Measurements from ENCODE around the gene SBK2.
"Not testable (repeated sequence)": the region's sequence is repeated elsewhere in the genome, so short reads cannot be mapped to it uniquely, and the experiment has no call there.

SBK2 gene

DNA sequence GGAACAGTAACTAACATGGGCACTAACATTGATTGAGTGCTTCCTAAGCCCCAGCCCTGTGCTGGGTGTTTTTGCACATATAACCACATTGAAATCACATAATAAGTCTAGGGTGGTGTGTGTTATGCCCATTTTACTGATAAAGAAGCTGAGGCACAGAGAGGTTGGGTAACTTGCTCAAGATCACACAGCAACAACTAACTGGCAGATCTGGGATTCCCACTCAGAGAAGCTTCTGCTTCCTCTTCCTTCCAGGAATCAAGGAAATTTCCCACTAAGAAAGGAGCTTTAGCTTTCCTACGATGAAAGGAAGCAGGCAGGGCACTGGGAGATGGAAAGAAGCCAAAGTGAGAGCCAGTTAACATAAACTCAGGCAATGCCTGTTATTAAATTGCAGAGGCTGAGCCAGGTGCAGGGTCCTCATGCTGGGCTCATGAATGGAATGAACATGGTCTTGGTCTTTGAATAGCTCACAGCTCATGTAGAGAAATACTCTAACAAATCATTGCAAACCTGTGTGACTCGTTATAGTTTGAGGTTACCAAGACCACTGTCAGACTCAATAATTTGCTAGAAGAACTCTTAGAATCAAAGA, 38.6 kb downstream of the SBK2 start:
- no peak for DNase-seq

DNA sequence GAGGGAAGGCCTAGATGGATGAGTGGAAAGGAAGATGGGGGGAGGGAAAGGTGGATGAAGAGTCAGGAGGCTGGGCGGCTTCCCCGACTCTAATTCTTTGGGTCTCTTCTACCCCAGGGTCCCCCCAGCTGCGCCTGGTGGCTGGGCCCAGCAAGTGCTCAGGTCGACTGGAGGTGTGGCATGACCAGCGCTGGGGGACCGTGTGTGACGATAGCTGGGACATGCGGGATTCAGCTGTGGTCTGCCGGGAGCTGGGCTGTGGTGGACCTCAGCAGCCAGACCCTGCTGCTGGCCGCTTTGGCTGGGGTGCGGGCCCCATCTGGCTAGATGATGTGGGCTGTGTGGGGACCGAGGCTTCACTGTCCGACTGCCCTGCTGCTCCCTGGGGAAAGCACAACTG, 39.2 kb downstream of the SBK2 start:
- DNase-seq: no peak

- DNase-seq: not testable (repeated sequence)
Measured at GRCh38 chr19:55496820-55497219, 40.1 kb downstream of the SBK2 start.

DNA sequence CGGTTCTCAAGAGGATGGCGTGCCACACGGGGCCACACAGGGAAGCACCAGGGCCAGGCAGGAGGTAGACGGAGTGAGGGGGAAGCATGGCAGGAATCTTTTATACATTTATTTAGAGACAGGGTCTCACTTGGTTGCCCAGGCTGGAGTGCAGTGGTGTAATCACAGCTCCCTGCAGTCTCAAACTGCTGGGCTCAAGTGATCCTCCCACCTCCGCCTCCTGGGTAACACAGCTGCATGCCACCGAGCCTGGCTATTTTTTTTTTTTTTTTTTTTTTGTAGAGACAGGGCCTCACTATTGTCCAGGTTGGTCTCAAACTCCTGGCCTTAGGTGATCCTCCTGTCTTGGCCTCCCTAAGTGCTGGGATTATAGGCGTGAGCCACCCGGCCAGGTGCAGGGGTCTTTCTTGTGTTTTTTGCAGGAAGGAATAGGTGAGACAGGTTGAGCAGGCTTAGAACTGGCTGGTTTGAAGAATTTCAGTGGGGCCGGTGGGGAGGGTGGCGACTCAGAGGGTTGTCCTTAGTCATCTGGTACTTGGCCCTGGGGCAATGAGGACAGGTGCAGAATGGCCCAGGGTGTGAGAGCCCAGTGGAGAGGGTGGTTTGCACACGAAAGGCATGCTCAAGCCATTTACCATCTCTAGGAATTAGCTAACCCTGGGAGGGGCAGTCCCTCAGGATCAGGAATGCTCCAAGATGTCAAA, 41.1 kb downstream of the SBK2 start:
- no peak for DNase-seq

DNA sequence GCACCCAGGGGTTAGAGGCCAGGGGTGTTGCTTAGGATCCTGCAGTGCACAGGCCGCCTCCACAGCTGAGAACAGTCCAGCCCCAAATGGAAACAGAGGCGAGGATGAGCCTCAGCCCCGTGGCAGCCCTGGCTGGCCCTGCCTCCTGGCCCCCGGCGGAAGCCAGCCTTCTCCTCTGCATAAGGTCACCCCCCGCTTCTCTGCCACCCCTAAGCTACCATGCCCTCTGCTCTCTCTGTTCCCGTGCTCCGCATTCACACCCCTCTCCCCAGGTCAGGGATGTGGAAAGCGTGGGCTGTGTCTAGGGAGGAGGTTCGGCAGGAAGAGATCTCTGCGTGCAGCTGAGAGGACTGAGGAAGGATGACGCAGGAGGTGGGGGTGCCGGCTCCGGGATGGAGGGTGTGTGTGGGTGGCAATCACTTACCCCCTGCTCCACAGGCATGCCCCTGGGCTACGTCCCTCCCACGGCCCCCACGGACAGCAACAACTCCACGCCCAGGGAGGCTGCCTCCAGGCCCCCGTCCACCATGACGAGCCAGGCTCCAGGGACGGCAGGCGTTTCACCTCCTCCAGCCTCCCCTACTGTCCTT, 42.7 kb downstream of the SBK2 start:
- no peak for DNase-seq

DNA sequence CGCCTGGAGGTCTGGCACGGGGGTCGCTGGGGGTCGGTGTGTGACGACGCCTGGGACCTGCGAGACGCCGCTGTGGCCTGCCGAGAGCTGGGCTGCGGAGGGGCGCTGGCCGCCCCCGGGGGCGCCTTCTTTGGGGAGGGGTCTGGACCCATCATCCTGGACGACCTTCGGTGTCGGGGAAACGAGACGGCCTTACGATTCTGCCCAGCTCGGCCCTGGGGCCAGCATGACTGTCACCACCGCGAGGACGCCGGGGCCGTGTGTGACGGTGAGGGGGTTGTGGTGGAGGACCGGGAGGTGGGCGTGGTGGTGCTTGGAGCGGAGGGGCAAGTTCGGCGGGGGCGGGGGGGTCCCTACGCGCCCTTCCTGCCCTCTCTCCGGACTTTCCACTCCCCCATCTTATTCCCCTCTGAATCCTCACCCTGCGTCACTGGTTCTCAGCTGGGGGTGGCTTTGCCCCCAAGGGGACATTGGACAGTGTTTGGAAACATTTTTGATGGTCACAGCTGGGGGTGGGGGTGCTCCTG, 43.2 kb downstream of the SBK2 start:
- DNase-seq: no peak

DNA sequence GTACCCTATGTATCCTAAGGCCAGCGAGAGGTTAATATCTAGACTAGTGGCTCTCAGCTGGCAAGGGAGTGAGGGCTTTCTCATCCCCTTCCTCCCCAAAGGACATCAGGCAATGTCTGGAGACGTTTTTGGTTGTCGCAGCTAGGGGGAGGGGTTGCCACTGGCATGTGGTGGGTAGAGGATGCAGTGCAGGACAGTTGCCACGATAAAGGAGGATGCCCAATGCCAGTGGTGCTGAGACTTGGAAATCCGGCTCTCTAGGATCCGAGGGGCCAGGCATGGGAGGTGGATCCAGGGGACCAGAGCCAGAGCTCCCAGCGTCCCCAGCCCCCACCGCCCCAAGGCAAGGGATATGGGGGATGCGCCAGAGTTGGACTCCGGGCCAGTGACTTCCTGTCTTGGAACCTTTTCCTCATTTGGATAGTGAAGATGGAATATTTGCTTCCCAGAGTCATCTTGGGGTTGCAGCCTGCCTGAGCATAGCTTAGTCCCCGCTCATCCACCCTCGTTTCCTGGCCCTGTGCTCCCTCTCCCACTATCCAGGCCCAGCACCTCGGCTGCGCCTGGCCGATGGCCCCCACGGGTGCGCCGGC, 43.8 kb downstream of the SBK2 start:
- DNase-seq: no peak

DNA sequence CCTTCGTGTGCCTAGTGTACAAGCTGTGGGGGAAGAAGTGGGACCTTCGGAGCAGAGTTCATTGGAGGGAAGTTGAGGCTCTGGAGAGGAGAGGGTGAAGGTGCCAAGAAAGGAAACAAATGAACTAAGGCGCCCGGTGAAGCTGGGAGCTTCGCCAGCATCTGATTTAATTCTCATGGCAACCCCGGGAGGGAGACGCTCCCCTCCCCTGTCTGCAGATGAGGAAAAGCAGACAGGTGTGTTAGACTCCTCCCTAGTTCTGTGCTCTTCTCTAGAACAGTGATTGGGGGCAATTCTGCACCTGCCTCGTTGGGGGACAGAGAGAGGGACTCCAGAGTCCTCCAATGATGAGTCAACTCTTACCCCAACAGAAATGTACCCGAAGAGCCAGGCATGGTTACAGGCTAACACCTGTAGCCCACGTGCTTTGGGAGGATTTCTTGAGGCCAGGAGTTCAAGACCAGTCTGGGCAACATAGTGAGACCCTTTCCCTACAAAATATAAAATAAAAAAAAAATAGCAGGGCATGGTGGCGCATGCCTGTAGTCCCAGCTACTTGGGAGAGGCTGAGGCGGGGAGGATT, 44.5 kb downstream of the SBK2 start:
- no peak for DNase-seq

DNA sequence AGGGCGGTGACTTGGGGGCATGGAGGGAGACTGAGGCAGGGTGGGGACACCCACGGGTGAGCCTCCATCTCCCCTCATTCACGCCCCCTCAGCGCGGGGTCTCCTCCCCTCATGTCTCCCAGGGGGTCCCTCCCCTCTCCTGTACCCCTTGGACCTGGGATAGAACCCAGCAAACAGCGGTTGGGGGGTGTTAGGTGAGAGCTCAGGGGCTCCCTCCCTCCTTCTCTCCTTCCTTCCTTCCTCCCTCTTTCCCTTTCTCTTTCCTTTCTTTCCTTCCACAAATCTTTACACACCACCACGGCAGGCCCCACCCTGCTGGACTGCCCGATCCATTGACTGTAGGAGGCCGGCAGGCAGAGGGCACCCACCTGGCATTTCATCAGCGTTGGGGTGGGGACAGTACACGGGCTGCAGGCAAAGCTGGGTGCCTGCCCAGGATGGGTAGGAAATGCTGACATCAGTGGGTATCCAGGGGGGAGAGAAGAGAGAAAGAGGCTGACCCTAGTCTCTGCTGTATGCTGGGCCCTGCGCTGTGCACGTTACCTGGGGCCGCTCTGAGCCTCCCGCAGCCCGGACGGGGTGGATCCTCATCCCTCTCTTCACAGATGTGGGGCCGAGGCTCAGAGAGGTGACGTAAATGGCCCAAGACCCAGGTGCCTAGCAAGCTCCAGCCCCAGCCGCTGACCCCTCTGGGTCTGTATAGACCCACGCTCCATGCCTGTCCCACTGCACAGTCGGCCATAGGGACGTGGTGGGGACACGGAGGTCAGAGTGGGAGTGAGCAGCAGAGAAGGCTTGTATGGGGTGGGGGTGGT, 45.2 kb downstream of the SBK2 start:
- no peak for DNase-seq

DNA sequence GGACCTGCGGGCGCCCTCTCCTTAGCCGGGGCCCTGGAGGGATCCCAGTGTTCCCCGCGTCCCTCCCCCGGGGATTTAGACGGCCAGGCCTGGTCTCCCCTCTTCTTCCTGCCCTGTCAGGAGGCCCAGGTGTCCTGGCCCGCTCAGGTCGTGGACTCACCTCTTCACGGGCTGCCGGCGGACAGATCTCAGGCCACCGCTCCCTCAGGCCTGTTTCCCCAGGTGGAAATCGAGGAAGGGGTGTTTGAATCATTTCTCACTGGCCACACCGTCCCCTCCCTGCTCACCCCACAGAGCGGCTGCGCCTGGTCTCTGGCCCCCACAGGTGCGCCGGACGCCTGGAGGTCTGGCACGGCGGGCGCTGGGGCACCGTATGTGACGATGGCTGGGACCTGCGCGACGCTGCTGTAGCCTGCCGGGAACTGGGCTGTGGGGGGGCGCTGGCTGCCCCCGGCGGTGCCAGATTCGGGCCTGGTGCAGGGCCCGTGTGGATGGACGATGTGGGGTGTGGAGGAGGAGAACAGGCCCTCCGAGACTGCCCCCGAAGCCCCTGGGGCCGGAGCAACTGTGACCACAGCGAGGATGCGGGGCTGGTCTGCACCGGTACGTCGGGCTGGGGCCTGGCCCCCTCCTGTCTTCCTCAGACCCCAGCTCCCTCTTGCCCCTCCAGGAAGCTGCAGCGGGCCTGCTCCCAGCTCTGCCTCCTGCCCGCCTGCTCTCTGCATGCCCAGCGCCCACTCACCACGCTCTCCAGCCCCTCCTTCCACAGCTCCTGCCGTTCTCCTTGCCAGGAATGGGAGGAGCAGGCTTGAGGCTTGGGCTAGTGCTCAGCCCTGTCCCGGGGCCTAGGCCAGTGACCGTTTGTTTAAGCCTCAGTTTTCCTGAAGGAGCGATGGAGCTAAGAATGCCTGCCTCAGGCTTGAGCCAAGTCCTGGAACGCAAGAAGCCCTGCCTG, 46.2 kb downstream of the SBK2 start:
- no peak for DNase-seq

DNA sequence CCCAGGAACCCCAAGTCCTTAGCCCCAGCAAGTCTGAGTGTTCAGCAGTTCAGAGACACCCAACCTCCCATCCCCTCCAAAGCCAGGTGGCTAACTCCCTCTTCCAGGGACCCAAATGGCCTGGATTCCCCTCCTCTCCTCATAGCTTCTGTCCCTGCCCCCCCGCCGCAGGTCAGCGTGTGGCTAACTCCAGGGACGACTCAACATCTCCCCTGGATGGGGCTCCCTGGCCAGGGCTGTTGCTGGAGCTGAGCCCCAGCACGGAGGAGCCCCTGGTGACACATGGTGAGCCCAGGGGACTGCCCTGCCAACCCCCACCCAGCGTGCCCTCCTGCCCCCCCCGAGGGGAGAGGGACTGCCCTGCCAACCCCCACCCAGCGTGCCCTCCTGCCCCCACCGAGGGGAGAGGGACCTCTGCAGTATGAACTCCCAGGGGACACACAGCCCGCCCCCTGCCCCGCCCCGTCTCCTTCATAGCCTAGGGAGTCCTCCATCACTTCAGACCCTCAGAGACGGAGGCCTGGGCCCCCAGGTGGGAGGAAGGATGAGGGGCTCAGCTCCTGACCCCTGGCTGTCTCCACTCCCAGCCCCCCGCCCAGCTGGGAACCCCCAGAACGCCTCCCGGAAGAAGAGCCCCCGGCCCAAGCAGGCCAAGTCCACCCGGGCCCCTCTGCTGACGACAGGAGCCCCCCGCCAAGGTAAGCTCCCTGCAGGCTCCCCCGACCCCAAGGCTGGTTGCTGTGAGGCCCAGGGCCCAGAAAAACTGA, 47.0 kb downstream of the SBK2 start:
- DNase-seq: no peak

- no peak for DNase-seq
Measured at GRCh38 chr19:55488986-55489710, 47.8 kb downstream of the SBK2 start.

DNA sequence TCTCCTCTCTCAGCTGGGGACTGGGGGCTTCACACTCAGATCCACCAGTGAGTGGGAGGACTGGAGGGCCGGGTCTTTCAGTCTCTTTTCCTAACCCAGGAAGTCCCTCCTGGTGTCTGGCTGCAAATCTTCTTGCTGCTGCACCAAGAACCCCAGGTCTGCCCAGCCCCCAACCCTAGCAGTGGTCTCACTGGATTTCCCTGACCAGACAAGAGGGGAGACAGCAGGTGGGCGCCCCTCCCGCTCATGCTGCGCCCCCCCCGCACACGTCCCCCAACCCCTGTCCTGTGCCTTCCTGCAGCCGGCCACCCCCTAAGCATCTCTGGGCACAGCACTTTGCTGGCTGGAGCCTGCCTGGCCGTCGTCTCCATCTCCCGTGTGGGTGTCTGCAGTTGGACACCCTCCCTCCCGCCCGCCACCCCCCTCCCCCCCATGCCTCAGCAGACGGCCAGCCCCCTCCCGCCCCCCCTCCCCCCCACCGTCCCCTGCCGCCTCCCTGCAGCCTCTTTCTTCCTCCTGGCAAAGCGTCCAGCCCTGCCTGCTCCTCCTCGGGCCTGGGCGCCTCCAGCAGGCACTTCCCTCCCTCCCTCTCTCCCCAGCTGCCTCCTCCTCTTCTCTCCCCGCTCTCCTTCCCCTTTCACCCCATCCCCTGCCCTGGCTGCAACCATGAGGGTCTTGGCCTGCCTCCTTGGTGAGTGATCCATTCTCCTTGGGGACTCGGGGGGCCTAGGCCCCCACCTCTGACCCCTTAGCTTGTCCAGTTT, 48.8 kb downstream of the SBK2 start, which contains the start of gene SSC5D:
TSS of gene SSC5D (plus strand) at position 513 of the 764 bp plus-strand sequence. CDS start at position 667, 154 bp downstream.
- no peak for DNase-seq

- DNase-seq: peak; percentile 38
Measured at GRCh38 chr19:55486971-55487923, 49.7 kb downstream of the SBK2 start.

DNA sequence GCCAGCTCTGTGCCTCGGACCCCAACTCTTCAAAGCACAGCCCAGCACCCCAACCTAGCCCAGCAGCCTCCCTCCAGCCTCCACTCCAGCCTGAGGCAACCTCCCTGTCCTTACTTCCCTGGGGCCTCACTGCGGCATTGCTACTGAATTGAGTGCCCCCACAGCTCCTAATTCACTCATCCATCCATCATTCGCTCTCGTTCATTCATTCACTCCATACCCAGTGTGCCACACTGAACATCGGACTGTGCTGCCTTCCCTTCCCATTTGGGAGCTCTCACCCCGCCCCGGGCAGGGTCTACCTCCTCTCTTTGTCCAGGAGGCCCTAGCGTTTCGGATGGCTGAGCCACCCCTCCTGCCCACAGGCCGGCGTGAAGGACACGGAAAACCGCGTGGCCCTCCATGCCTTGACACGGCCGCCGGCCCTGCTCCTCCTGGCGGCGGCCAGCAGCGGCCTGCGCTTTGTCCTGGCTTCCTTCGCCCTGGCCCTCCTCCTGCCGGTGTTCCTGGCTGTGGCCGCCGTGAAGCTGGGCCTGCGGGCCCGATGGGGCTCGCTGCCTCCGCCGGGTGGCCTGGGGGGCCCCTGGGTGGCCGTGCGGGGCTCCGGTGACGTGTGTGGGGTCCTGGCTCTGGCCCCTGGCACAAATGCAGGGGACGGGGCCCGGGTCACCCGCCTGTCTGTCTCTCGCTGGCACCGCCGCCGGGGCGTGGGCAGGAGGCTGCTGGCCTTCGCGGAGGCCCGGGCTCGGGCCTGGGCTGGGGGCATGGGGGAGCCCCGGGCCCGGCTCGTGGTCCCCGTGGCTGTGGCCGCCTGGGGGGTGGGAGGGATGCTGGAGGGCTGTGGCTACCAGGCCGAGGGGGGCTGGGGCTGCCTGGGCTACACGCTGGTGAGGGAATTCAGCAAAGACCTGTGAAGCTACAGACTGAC, 50.6 kb downstream of the SBK2 start:
- no peak for DNase-seq

DNA sequence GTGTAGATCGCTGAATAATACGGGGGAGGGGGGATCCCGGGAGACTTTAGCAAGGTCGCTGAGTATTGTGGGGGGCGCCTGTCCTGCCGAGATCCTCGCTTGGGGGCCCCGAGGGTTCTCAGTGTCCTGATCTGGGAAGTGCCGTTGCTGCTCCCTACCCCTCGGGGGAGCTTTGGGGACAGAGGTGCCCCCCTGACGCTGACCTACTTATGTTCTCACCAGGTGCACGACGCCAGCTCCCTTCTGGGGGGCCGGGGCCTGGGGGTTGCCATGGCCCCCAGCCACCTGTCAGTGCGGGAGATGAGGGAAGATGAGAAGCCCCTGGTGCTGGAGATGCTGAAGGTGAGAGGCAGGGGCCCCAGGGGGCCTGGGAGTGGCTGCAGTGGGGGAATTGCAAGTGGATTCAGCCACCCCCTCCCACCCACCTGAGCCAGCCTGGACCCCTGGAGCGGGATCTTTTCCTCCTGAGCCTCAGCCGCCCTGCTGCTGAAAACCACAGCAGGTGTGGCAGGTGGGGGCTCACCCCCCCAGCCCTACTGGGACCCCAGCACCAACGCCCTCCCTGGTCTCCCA, 51.4 kb downstream of the SBK2 start:
- DNase-seq: no peak
